ENCODE data around the gene DLG2.

Gene DLG2

GRCh38 chr11:83410605-83411565 lies 2216.3 kb downstream of the DLG2 start:
- H3K36me3 Mint-ChIP-seq (ENCODE audit: low read depth): no peaks in the 10 kb centered on the region
- no peaks in the 10 kb centered on the region for H3K4me1 Mint-ChIP-seq
- TF ChIP-seq CTCF (IDR thresholded peaks at IDR 0.05): no peak
- H3K9me3 Mint-ChIP-seq: peaks cover 12% of the 10 kb centered on the region
- H3K27ac Mint-ChIP-seq: no peak overlapping the region
- no peak overlapping the region for H3K4me3 Mint-ChIP-seq
- no peaks in the 10 kb centered on the region for H3K27me3 Mint-ChIP-seq (ENCODE audit: low read depth, poor library complexity)
- no peak for DNase-seq

GRCh38 chr11:83409891-83410290 lies 2217.3 kb downstream of the DLG2 start:
- no peaks in the 10 kb centered on the region for H3K4me1 Mint-ChIP-seq
- no peaks in the 10 kb centered on the region for H3K27me3 Mint-ChIP-seq (ENCODE audit: low read depth, poor library complexity)
- peaks cover 6% of the 10 kb centered on the region for H3K9me3 Mint-ChIP-seq
- H3K27ac Mint-ChIP-seq: no peak overlapping the region
- H3K4me3 Mint-ChIP-seq: no peak overlapping the region
- no peak for TF ChIP-seq CTCF (IDR thresholded peaks at IDR 0.05)
- H3K36me3 Mint-ChIP-seq (ENCODE audit: low read depth): no peaks in the 10 kb centered on the region
- no peak for DNase-seq

- H3K36me3 Mint-ChIP-seq (ENCODE audit: low read depth): no peaks in the 10 kb centered on the region
- TF ChIP-seq CTCF (IDR thresholded peaks at IDR 0.05): no peak
- no peak overlapping the region for H3K4me3 Mint-ChIP-seq
- no peak for DNase-seq
- no peaks in the 10 kb centered on the region for H3K4me1 Mint-ChIP-seq
- no peak overlapping the region for H3K27ac Mint-ChIP-seq
- no peaks in the 10 kb centered on the region for H3K27me3 Mint-ChIP-seq (ENCODE audit: low read depth, poor library complexity)
- peaks cover 2% of the 10 kb centered on the region for H3K9me3 Mint-ChIP-seq
Measured at GRCh38 chr11:83409476-83409875, 2217.7 kb downstream of the DLG2 start.

- TF ChIP-seq CTCF (IDR thresholded peaks at IDR 0.05): no peak
- H3K9me3 Mint-ChIP-seq: no peaks in the 10 kb centered on the region
- H3K27ac Mint-ChIP-seq: no peak overlapping the region
- H3K4me1 Mint-ChIP-seq: no peaks in the 10 kb centered on the region
- no peak overlapping the region for H3K4me3 Mint-ChIP-seq
- H3K36me3 Mint-ChIP-seq (ENCODE audit: low read depth): no peaks in the 10 kb centered on the region
- no peak for DNase-seq
- H3K27me3 Mint-ChIP-seq (ENCODE audit: low read depth, poor library complexity): no peaks in the 10 kb centered on the region
Measured at GRCh38 chr11:83408946-83409345, 2218.2 kb downstream of the DLG2 start.

Measured in nephron progenitor cell (in vitro differentiated cells).